Activated T-helper 9 cell treated with anti-CD3 and anti-CD28 coated beads, Interleukin-2, amount 50 U/mL, for 16 hours (primary cell): ENCODE data around the gene STX19.
"Not testable (repeated sequence)": the region's sequence is repeated elsewhere in the genome, so short reads cannot be mapped to it uniquely, and the experiment has no call there.

Source experiments
- DNase-seq: peaks from one replicate; pipeline ENCODE4 v3.0.0-alpha.2; 2020; ENCODE audit warnings: low read depth

The STX19 gene

GRCh38 chr3:93973131-93974126, 55.0 kb downstream of the STX19 start, which contains the start of gene PROS1:
Gene PROS1, minus strand, starts transcription at chr3:93973896. Its CDS starts 147 bp downstream, at chr3:93973749.
- DNase-seq, result peak; percentile 13

- DNase-seq, result no peak
Observed at GRCh38 chr3:93969997-93970396, 58.4 kb downstream of the STX19 start.

GRCh38 chr3:93969443-93969842, 59.0 kb downstream of the STX19 start:
- no peak for DNase-seq

- DNase-seq, result not testable (repeated sequence)
Observed at GRCh38 chr3:93965106-93965505, 63.3 kb downstream of the STX19 start.
